Lung (tissue), 12 donors: ENCODE measurements around the gene ROR1. TPM values are rescaled to one million over a fixed set of nuclear protein-coding genes. Genes with fewer than 3 reads are reported as not detected.

ENCODE experiments used
- ATAC-seq: fragments of 200-7000 bp; cut with Tn5 transposase; one replicate; pipeline ENCODE4 v1.9.1; 2020; ENCODE audit warnings: moderate number of reproducible peaks; ENCODE audit not compliant: insufficient read depth, low FRiP score
- DNase-seq, 3 donors: peaks; one replicate each; pipeline ENCODE4 v3.0.0-alpha.2; 2013 to 2017
- H3K27ac ChIP-seq, 2 donors: one replicate each; pipeline ENCODE4 v1.5.1; 2013; ENCODE audit warnings: mild to moderate bottlenecking in 2 of 2, moderate library complexity in 2 of 2, control low read depth in 1 of 2, inconsistent platforms in 1 of 2, low read depth in 1 of 2, low read length in 1 of 2
- H3K27me3 ChIP-seq, 3 donors: one replicate each; pipeline ENCODE4 v1.5.1; 2013; ENCODE audit warnings: low read length in 2 of 3; ENCODE audit not compliant: control insufficient read depth in 3 of 3, insufficient read depth in 3 of 3
- H3K36me3 ChIP-seq, 4 donors: one replicate each; pipeline ENCODE4 v1.5.1; 2013; ENCODE audit warnings: low read length in 4 of 4, mild to moderate bottlenecking in 1 of 4, moderate library complexity in 1 of 4; ENCODE audit not compliant: control insufficient read depth in 4 of 4, insufficient read depth in 4 of 4
- H3K4me1 ChIP-seq, 5 donors: one replicate each; pipeline ENCODE4 v1.5.1; 2013; ENCODE audit warnings: low read length in 5 of 5, mild to moderate bottlenecking in 2 of 5, moderate library complexity in 1 of 5; ENCODE audit not compliant: control insufficient read depth in 5 of 5, insufficient read depth in 5 of 5
- H3K4me3 ChIP-seq: one replicate; pipeline ENCODE4 v1.5.1; 2013; ENCODE audit warnings: mild to moderate bottlenecking, control low read depth, moderate library complexity
- H3K9ac ChIP-seq, 2 donors: one replicate each; pipeline ENCODE4 v1.5.1; 2013; ENCODE audit warnings: low read length in 2 of 2, control low read depth in 1 of 2; ENCODE audit not compliant: insufficient read depth in 1 of 2
- H3K9me3 ChIP-seq, 4 donors: one replicate each; pipeline ENCODE4 v1.5.1; 2013; ENCODE audit warnings: low read length in 3 of 4, mild to moderate bottlenecking in 1 of 4, moderate library complexity in 1 of 4; ENCODE audit not compliant: control insufficient read depth in 4 of 4, insufficient read depth in 3 of 4
- CTCF ChIP-seq: IDR thresholded peaks from 2 replicates; pipeline ENCODE4 v1.5.1; 2012; ENCODE audit warnings: mild to moderate bottlenecking; ENCODE audit errors: control extremely low read depth, extremely low read depth
- WGBS, 2 donors: extraction: QIAGEN DNeasy Blood & Tissue Kit; methylation state at CpG; one replicate each; pipeline ENCODE4 v1.1.7; 2013; 5-methylcytosine and 5-hydroxymethylcytosine counted together
- polyA plus RNA-seq, 2 donors: library from polyadenylated mRNA; stranded (reverse); fragments of 200-250 nt; gene quantifications; one replicate each; pipeline ENCODE4 v1.2.1, GENCODE V29; 2013
- total RNA-seq, 2 donors: library from RNA; depleted of rRNA in 1 of 2; stranded (reverse); fragments of >200 nt in 1 of 2; gene quantifications; one replicate each; pipeline ENCODE4 v1.2.1, GENCODE V29; 2014 to 2021
- donor health status: control.
- donor health status: control.
- donor health status: Bipolar disorder and iron deficiency.
- donor health status: healthy.
- donor health status: DM: yes; HTN: yes; CAD: no.

The ROR1 gene
- total and polyA plus RNA-seq, 4 donors: 2.9 to 47.0 (median 14.0) TPM

- no peak for DNase-seq
- Histone ChIP-seq H3K27ac (no peak overlapping the region), H3K4me1 (peaks cover 0 to 4% (median 0%) of the 10 kb centered on the region in 5 donors), H3K36me3 (peaks cover 0 to 23% (median 3%) of the 10 kb centered on the region in 4 donors), H3K9me3 (no peaks in the 10 kb centered on the region), H3K4me3 (no peak overlapping the region), H3K9ac (no peak overlapping the region), H3K27me3 (no peaks in the 10 kb centered on the region)
- 64% methylated on average over 2 of the region's 2 CpGs for WGBS, 2 donors
- no peak for ATAC-seq
- no peak for TF ChIP-seq CTCF
Measured at GRCh38 chr1:64150729-64151230, 377.0 kb downstream of the ROR1 start.

- H3K27me3 ChIP-seq: no peaks in the 10 kb centered on the region
- WGBS, 2 donors: 62 to 76% methylated on average over 1 of the region's 1 CpG
- TF ChIP-seq CTCF: no peak
- no peak overlapping the region for H3K27ac ChIP-seq
- no peak for ATAC-seq
- peaks cover 0 to 14% (median 0%) of the 10 kb centered on the region in 5 donors for H3K4me1 ChIP-seq
- no peak overlapping the region for H3K9ac ChIP-seq
- peaks cover 0 to 11% (median 5%) of the 10 kb centered on the region in 4 donors for H3K36me3 ChIP-seq
- peak in 1 of 3 donors; percentile 26 for DNase-seq
- no peaks in the 10 kb centered on the region for H3K9me3 ChIP-seq
- H3K4me3 ChIP-seq: no peak overlapping the region
Measured at GRCh38 chr1:64155278-64155677, 381.5 kb downstream of the ROR1 start.

GRCh38 chr1:64161357-64161941, 387.6 kb downstream of the ROR1 start:
- ATAC-seq: no peak
- whole genome bisulfite sequencing, 2 donors: 28 to 63% methylated on average over 1 of the region's 1 CpG

More at GRCh38 chr1:64161357-64161941, 387.6 kb downstream of the ROR1 start:
- DNase-seq: peak; percentile 38 to 73 (median 65)
- H3K27me3 ChIP-seq: no peaks in the 10 kb centered on the region
- peak overlapping the region in 1 of 2 donors; percentile 47 for H3K9ac ChIP-seq
- H3K27ac ChIP-seq: no peak overlapping the region
- peaks cover 2 to 18% (median 5%) of the 10 kb centered on the region in 4 donors for H3K36me3 ChIP-seq
- no peaks in the 10 kb centered on the region for H3K9me3 ChIP-seq
- no peak for TF ChIP-seq CTCF
- H3K4me1 ChIP-seq: peaks cover 0 to 57% (median 14%) of the 10 kb centered on the region in 5 donors
- H3K4me3 ChIP-seq: no peak overlapping the region
